ENCODE measurements around the gene PLGRKT.
A peak's percentile ranks its signal among the peaks of the same experiment; 100 is the strongest.
"Not testable (repeated sequence)": the region's sequence is repeated elsewhere in the genome, so short reads cannot be mapped to it uniquely, and the experiment has no call there.

Gene PLGRKT

GRCh38 chr9:5437254-5438216 is at the start of gene PLGRKT:
Gene PLGRKT (minus strand): TSS chr9:5437925. CDS start chr9:5431977, 5,948 bp downstream.
- peak; percentile 85 for DNase-seq (ENCODE audit: low read depth)

- DNase-seq (ENCODE audit: low read depth), result no peak
These were observed 49.3 kb upstream of the PLGRKT start for GRCh38 chr9:5486988-5487387.

GRCh38 chr9:5485378-5486085 is 47.8 kb upstream of the PLGRKT start:
- no peak for DNase-seq (ENCODE audit: low read depth)

GRCh38 chr9:5483306-5483705 is 45.6 kb upstream of the PLGRKT start:
- DNase-seq (ENCODE audit: low read depth), result no peak

- DNase-seq (ENCODE audit: low read depth), result no peak
These were observed 44.5 kb upstream of the PLGRKT start for GRCh38 chr9:5482194-5482593.

- DNase-seq (ENCODE audit: low read depth), result no peak
These were observed 43.8 kb upstream of the PLGRKT start for GRCh38 chr9:5481322-5482040.

GRCh38 chr9:5480919-5481318 is 43.2 kb upstream of the PLGRKT start:
- DNase-seq (ENCODE audit: low read depth), result no peak

- no peak for DNase-seq (ENCODE audit: low read depth)
These were observed 42.4 kb upstream of the PLGRKT start for GRCh38 chr9:5479994-5480694.

GRCh38 chr9:5478206-5478605 is 40.5 kb upstream of the PLGRKT start:
- no peak for DNase-seq (ENCODE audit: low read depth)

GRCh38 chr9:5475611-5476010 is 37.9 kb upstream of the PLGRKT start:
- not testable (repeated sequence) for DNase-seq (ENCODE audit: low read depth)

GRCh38 chr9:5470816-5471215 is 33.1 kb upstream of the PLGRKT start:
- no peak for DNase-seq (ENCODE audit: low read depth)

- no peak for DNase-seq (ENCODE audit: low read depth)
These were observed 32.4 kb upstream of the PLGRKT start for GRCh38 chr9:5470122-5470521.

- no peak for DNase-seq (ENCODE audit: low read depth)
These were observed 31.1 kb upstream of the PLGRKT start for GRCh38 chr9:5468850-5469249.

- no peak for DNase-seq (ENCODE audit: low read depth)
These were observed 29.0 kb upstream of the PLGRKT start for GRCh38 chr9:5466766-5467165.

- DNase-seq (ENCODE audit: low read depth), result no peak
These were observed 28.3 kb upstream of the PLGRKT start for GRCh38 chr9:5466005-5466404.

GRCh38 chr9:5464831-5465330 is 27.2 kb upstream of the PLGRKT start:
- DNase-seq (ENCODE audit: low read depth), result not testable (repeated sequence)

GRCh38 chr9:5460157-5460556 is 22.4 kb upstream of the PLGRKT start:
- no peak for DNase-seq (ENCODE audit: low read depth)

GRCh38 chr9:5459289-5459829 is 21.6 kb upstream of the PLGRKT start:
- DNase-seq (ENCODE audit: low read depth), result no peak

- no peak for DNase-seq (ENCODE audit: low read depth)
These were observed 17.5 kb upstream of the PLGRKT start for GRCh38 chr9:5455181-5455580.

- no peak for DNase-seq (ENCODE audit: low read depth)
These were observed 15.9 kb upstream of the PLGRKT start for GRCh38 chr9:5453673-5454072.

- no peak for DNase-seq (ENCODE audit: low read depth)
These were observed 15.3 kb upstream of the PLGRKT start for GRCh38 chr9:5453004-5453403.

GRCh38 chr9:5452286-5452609 is 14.5 kb upstream of the PLGRKT start:
- no peak for DNase-seq (ENCODE audit: low read depth)

Measured in stimulated activated CD8-positive, alpha-beta memory T cell treated with anti-CD3 and anti-CD28 coated beads, Interleukin-12 subunit alpha, Interleukin-12 subunit beta, amount 100 ng/mL, for 1 hour (primary cell).